NCI-H524 treated with DMSO at 0.1 percent for 48 hours (cell line): ENCODE measurements around the gene LMBR1L.
"Not testable (repeated sequence)": the region's sequence is repeated elsewhere in the genome, so short reads cannot be mapped to it uniquely, and the experiment has no call there.

Experiments used
- DNase-seq: peaks from one replicate; lab custom pipeline; 2025; lab: John Stamatoyannopoulos, UW

The LMBR1L gene

GRCh38 chr12:49088150-49088931 is 22.3 kb downstream of the LMBR1L start:
- DNase-seq = peak; percentile 84

- DNase-seq = no peak
Observed at GRCh38 chr12:49086116-49086515, 24.5 kb downstream of the LMBR1L start.

GRCh38 chr12:49084438-49084837 is 26.2 kb downstream of the LMBR1L start:
- no peak for DNase-seq

- DNase-seq = no peak
Observed at GRCh38 chr12:49079793-49080192, 30.9 kb downstream of the LMBR1L start.

- no peak for DNase-seq
Observed at GRCh38 chr12:49070971-49071370, 39.7 kb downstream of the LMBR1L start.

GRCh38 chr12:49069507-49070346 is 40.9 kb downstream of the LMBR1L start, which contains the start of gene RHEBL1:
Gene RHEBL1, minus strand, starts transcription at chr12:49069979. Its CDS starts 194 bp downstream, at chr12:49069785.
- peak; percentile 87 for DNase-seq

GRCh38 chr12:49068879-49069506 is 41.7 kb downstream of the LMBR1L start:
- no peak for DNase-seq

- DNase-seq = no peak
Observed at GRCh38 chr12:49066120-49066519, 44.5 kb downstream of the LMBR1L start.

GRCh38 chr12:49064767-49065152 is 45.9 kb downstream of the LMBR1L start:
- no peak for DNase-seq

- not testable (repeated sequence) for DNase-seq
Observed at GRCh38 chr12:49061916-49062315, 48.7 kb downstream of the LMBR1L start.

GRCh38 chr12:49061157-49061650 is 49.4 kb downstream of the LMBR1L start:
- DNase-seq = no peak

GRCh38 chr12:49060237-49061156 is 50.1 kb downstream of the LMBR1L start, which contains the start of gene KMT2D:
Gene KMT2D, minus strand, starts transcription at chr12:49060794. Its CDS starts 5,470 bp downstream, at chr12:49055324.
- DNase-seq = peak; percentile 47

- DNase-seq = no peak
Observed at GRCh38 chr12:49059299-49060171, 51.1 kb downstream of the LMBR1L start.

GRCh38 chr12:49059045-49059298 is 51.7 kb downstream of the LMBR1L start:
- no peak for DNase-seq

GRCh38 chr12:49058366-49059044 is 52.1 kb downstream of the LMBR1L start:
- no peak for DNase-seq

GRCh38 chr12:49057888-49058287 is 52.8 kb downstream of the LMBR1L start:
- DNase-seq = no peak

GRCh38 chr12:49055978-49056754 is 54.5 kb downstream of the LMBR1L start:
- DNase-seq = no peak

GRCh38 chr12:49055092-49055491 is 55.6 kb downstream of the LMBR1L start:
- no peak for DNase-seq

GRCh38 chr12:49054524-49054923 is 56.1 kb downstream of the LMBR1L start:
- DNase-seq = no peak
